Aorta (tissue), 5 donors: ENCODE measurements around the gene MT1A. TPM values are rescaled to one million over a fixed set of nuclear protein-coding genes. Genes with fewer than 3 reads are reported as not detected.
A peak's percentile ranks its signal among the peaks of the same experiment; 100 is the strongest.

ENCODE experiments used
- ATAC-seq: fragments of 200-7000 bp; cut with Tn5 transposase; one replicate; pipeline ENCODE4 v1.9.1; 2022; ENCODE audit warnings: moderate library complexity; ENCODE audit not compliant: low FRiP score
- DNase-seq, 2 donors: peaks; one replicate each; pipeline ENCODE4 v3.0.0-alpha.2; 2020
- H3K27ac ChIP-seq, 2 donors: one replicate each; pipeline ENCODE4 v1.5.1; 2013; ENCODE audit warnings: low read length in 2 of 2, mild to moderate bottlenecking in 2 of 2, moderate library complexity in 2 of 2, control low read depth in 1 of 2, inconsistent platforms in 1 of 2, low read depth in 1 of 2
- H3K27me3 ChIP-seq, 2 donors: one replicate each; pipeline ENCODE4 v1.6.1; 2013; ENCODE audit warnings: control low read depth in 1 of 2, low read length in 1 of 2, mild to moderate bottlenecking in 1 of 2, moderate library complexity in 1 of 2; ENCODE audit not compliant: insufficient read depth in 2 of 2, control insufficient read depth in 1 of 2
- H3K36me3 ChIP-seq, 2 donors: one replicate each; pipeline ENCODE4 v1.6.1; 2013; ENCODE audit warnings: control low read depth in 1 of 2, low read length in 1 of 2, mild to moderate bottlenecking in 1 of 2; ENCODE audit not compliant: insufficient read depth in 2 of 2, control insufficient read depth in 1 of 2
- H3K4me1 ChIP-seq, 2 donors: one replicate each; pipeline ENCODE4 v1.6.1; 2013; ENCODE audit warnings: low read length in 2 of 2, control low read depth in 1 of 2, mild to moderate bottlenecking in 1 of 2, moderate library complexity in 1 of 2; ENCODE audit not compliant: insufficient read depth in 2 of 2, control insufficient read depth in 1 of 2
- H3K4me3 ChIP-seq, 2 donors: one replicate each; pipeline ENCODE4 v1.5.1; 2013; ENCODE audit warnings: low read length in 2 of 2, control low read depth in 1 of 2, mild to moderate bottlenecking in 1 of 2
- H3K9me3 ChIP-seq: one replicate; pipeline ENCODE4 v1.6.1; 2013; ENCODE audit warnings: mild to moderate bottlenecking, low read length; ENCODE audit not compliant: control insufficient read depth
- WGBS, 2 donors: extraction: QIAGEN DNeasy Blood & Tissue Kit; methylation state at CpG; one replicate each; pipeline ENCODE4 v1.1.7; 2013; 5-methylcytosine and 5-hydroxymethylcytosine counted together
- intact Hi-C, 2 donors: fragments of 100-400 bp; cut with DNase I; formaldehyde crosslinking; loops; one replicate each; pipeline versions ENCODE4 v1.14.2 to v1.15.0; 2022
- polyA plus RNA-seq, 2 donors: library from polyadenylated mRNA; stranded (reverse); fragments of 200-250 nt; gene quantifications; one replicate each; pipeline ENCODE4 v1.2.3, GENCODE V29; 2013
- total RNA-seq, 2 donors: library from RNA; stranded (reverse); fragmentation: NEBNext Ultra II Directional; extraction: Animal tissue kit (Norgen Biotek cat#: 25700); gene quantifications; one replicate each; pipeline ENCODE4 v1.2.1, GENCODE V29; 2021
- donor health status: healthy with polysubstance abuse.
- donor health status: Bipolar disorder and iron deficiency.
- donor health status: DM: no; HTN: no; CAD: no.
- donor health status: DM: no; HTN: no; CAD: no.
- donor health status: DM: yes; HTN: yes; CAD: no.

Gene MT1A
- total and polyA plus RNA-seq, 4 donors, result 4.6 to 82.2 (median 11.6) TPM

DNA sequence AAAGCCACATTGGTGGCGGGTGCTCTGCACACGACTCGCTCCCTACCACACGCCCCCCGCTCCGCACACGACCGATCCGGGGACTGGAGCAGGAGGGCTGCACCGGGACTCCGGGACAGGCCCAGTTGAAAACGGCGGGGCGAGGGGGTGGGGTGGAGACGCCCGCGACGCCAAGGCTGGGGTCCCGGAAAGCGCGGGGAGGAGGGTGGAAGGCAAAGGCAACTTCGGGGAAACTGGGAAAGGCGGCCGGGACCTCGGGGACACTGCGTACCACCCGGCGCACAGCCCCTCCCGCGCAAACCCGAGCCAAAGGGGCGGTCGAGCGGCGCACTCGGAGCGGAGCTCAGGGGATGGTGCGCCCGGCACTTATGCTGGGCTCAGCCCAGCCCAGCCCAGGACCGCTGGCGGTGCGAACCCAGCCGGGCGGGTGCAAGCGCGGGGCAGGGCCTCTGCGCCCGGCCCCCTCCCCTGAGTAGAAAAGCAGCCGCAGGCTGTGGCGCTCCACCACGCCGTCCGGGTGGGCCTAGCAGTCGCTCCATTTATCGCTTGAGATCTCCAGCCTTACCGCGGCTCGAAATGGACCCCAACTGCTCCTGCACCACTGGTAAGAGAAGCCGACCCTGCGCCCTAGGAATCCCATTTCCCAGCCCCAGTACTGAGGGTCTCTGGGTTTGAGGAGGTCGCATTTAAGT lies 6.2 kb upstream of the MT1A start, which contains the start of gene MT1M:
MT1M (plus strand) TSS at position 504 of the 692 bp plus-strand sequence; CDS start at position 577, 73 bp downstream.
- no peaks in the 10 kb centered on the region for H3K27me3 ChIP-seq
- H3K9me3 ChIP-seq, result no peaks in the 10 kb centered on the region
- DNase-seq (peak; percentile 82 to 92), ATAC-seq (peak; percentile 94)
- peak within 1 kb of the TSS; percentile 37 to 49 for H3K4me3 ChIP-seq
- no peaks in the 10 kb centered on the region for H3K36me3 ChIP-seq
- peak within 1 kb of the TSS in 1 of 2 donors; percentile 87 for H3K27ac ChIP-seq
- no peaks in the 10 kb centered on the region for H3K4me1 ChIP-seq
- WGBS, 2 donors, result 1 to 2% methylated on average over 53 to 61 of the region's 61 CpGs
- intact Hi-C loops, result no loop called here

DNA sequence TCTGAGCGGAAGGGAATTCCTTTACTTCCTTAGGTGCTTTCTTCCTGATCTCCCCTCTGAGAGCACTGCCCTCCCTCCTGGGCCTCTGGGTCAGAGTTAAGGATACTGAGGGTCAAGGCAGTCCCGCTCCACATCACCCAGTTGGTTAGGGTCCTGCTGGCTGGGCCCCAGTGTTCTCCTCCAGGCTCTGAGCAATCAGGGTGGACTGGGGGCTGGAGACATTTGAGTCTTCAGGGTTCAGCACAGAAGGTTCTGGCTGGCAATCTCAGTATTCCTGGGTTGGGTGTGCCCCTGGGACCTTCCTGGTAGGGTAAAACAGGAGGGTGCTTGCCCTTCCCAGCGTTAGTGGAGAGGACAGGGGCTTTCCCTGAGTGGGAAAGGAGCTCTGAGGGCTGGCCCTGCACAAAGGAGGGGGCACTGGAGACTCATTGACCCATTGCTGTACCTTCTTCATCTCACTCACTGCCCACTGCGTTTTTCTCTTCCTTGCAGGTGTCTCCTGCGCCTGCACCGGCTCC lies 5.6 kb upstream of the MT1A start:
- H3K27me3 ChIP-seq, result no peaks in the 10 kb centered on the region
- 45 to 56% methylated on average over 6 of the region's 6 CpGs for WGBS, 2 donors
- H3K9me3 ChIP-seq, result no peaks in the 10 kb centered on the region
- H3K4me1 ChIP-seq, result no peaks in the 10 kb centered on the region
- DNase-seq (no peak), ATAC-seq (peak; percentile 2)
- H3K36me3 ChIP-seq, result no peaks in the 10 kb centered on the region
- intact Hi-C loops, result no loop called here
- H3K27ac ChIP-seq, result peak overlapping the region in 1 of 2 donors; percentile 77
- H3K4me3 ChIP-seq, result peak overlapping the region; percentile 37 to 49

DNA sequence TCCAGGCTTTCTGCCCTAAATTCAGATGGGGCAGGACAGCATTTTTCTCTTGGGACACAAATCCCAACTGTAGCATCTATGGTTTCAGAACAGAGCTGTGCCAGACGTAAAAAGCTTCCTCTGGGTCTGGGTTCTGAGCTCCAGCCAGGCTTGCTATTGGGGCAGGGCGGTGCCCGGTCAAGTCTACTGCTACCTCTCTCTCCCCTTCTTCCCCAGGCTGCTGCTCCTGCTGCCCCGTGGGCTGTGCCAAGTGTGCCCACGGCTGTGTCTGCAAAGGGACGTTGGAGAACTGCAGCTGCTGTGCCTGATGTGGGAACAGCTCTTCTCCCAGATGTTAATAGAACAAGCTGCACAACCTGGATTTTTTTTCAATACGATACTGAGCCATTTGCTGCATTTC lies 4.9 kb upstream of the MT1A start:
- Histone ChIP-seq H3K9me3 (no peaks in the 10 kb centered on the region), H3K4me3 (no peak overlapping the region), H3K36me3 (no peaks in the 10 kb centered on the region), H3K27ac (no peak overlapping the region), H3K27me3 (no peaks in the 10 kb centered on the region), H3K4me1 (no peaks in the 10 kb centered on the region)
- no peak for ATAC-seq
- intact Hi-C loops, result no loop called here
- WGBS, 2 donors, result 28 to 43% methylated on average over 7 of the region's 7 CpGs
- no peak for DNase-seq

DNA sequence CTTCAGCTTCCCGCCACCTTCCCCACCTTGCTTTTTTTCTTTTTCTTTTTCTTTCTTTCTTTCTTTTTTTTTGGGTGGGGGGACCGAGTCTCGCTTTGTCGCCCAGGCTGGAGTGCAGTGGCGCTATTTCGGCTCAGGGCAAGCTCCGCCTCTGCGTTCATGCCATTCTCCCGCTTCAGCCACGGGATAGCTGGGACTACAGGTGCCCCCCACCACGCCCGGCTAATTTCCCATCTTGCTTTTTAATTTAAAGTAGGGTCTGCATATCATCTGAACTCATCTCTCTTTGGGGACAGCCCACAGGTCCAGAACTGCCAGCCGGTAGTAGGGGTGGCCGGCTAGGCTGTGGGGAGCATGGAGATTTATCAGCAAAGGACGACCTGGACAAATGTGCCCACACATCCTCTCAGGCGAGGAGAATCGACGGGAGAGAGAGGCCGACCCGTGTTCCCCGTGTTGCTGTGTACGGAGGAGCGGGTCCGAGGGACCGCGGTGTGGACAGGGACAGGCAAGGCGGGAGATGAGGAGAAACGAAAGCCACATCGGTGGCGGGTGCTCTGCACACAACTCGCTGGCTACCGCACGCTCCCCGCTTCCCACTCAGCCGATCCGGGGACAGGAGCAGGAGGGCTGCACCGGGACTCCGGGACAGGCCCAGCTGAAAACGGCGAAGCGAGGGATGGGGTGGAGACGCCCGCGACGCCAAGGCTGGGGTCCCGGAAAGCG lies 3.6 kb upstream of the MT1A start:
- intact Hi-C loops, result no loop called here
- Histone ChIP-seq H3K27me3 (no peaks in the 10 kb centered on the region), H3K27ac (no peak overlapping the region), H3K4me3 (no peak overlapping the region), H3K4me1 (no peaks in the 10 kb centered on the region), H3K36me3 (no peaks in the 10 kb centered on the region), H3K9me3 (no peaks in the 10 kb centered on the region)
- DNase-seq, result no peak
- no peak for ATAC-seq
- 68 to 72% methylated on average over 47 of the region's 47 CpGs for WGBS, 2 donors

DNA sequence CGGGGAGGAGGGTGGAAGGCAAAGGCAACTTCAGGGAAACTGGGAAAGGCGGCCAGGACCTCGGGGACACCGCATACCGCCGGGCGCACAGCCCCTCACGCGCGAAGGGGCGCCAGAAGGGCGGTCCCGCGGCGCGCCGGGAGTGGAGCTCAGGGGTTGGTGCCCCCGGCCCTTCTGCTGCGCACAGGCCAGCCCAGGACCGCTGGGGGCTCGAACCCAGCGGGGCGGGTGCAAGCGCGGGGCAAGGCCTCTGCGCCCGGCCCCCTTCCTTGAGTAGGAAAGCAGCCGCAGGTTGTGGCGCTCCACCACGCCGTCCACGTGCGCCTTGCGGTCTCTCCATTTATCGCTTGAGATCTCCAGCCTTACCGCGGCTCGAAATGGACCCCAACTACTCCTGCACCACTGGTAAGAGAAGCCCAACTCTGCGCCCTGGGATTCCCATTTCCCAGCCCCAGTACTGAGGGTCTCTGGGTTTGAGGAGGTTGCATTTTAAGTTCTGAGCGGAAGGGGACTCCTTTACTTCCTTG lies 3.0 kb upstream of the MT1A start:
- Histone ChIP-seq H3K4me1 (no peaks in the 10 kb centered on the region), H3K36me3 (no peaks in the 10 kb centered on the region), H3K4me3 (no peak overlapping the region), H3K27ac (no peak overlapping the region), H3K27me3 (no peaks in the 10 kb centered on the region), H3K9me3 (no peaks in the 10 kb centered on the region)
- intact Hi-C loops, result no loop called here
- ATAC-seq (no peak), DNase-seq (no peak)
- WGBS, 2 donors, result 46 to 59% methylated on average over 31 to 40 of the region's 40 CpGs

DNA sequence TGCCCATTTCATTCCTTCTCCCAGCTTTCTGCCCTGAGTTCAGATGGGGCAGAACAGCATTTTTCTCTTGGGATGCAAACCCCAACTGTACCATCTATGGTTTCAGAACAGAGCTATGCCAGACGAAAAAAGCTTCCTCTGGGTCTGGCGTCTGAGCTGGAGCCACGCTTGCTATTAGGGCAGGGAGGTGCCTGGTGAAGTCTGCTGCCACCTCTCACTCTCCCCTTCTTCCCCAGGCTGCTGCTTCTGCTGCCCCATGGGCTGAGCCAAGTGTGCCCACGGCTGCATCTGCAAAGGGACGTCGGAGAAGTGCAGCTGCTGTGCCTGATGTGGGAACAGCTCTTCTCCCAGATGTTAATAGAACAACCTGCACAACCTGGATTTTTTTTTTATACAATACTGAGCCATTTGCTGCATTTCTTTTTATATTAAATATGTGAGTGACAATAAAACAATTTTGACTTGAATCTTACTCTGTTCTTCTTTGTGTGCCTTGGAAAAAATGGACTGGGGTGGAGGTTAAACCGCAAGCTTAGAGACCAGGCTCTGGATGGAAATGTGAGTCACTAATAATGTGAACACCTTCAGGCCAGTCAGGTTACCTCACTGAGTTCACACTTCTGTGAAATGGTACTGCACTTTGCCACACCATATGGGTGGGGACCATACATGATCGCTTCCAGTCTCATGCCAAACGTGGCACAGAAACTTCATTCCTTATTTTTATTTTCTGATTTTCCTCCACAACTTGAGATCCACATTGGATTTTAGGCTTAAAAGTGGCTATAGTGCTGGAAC lies 1.7 kb upstream of the MT1A start:
- intact Hi-C loops, result no loop called here
- no peaks in the 10 kb centered on the region for H3K4me1 ChIP-seq
- WGBS, 2 donors, result 85% methylated on average over 9 of the region's 9 CpGs
- H3K27me3 ChIP-seq, result no peaks in the 10 kb centered on the region
- H3K36me3 ChIP-seq, result no peaks in the 10 kb centered on the region
- H3K9me3 ChIP-seq, result no peaks in the 10 kb centered on the region
- no peak overlapping the region for H3K27ac ChIP-seq
- DNase-seq (no peak), ATAC-seq (no peak)
- no peak overlapping the region for H3K4me3 ChIP-seq

DNA sequence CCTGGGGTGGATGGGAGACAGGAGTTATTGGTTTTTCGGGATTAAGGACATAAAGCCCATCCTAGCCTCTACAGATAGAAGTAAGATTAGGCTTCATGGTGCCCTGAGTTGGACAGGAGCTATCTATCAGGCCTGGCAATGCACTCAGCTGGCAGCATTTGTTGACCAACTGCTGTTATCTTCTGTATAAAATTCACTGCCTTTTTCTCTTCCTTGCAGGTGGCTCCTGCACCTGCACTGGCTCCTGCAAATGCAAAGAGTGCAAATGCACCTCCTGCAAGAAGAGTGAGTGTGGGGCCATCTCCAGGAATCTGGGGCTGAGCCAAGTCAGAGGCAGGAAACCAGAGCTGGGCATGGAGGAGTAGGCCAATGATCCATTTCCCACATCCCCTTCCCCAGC lies 579 bp downstream of the MT1A start:
- Histone ChIP-seq H3K27me3 (no peaks in the 10 kb centered on the region), H3K4me1 (no peaks in the 10 kb centered on the region), H3K9me3 (no peaks in the 10 kb centered on the region), H3K4me3 (no peak overlapping the region), H3K36me3 (no peaks in the 10 kb centered on the region), H3K27ac (no peak overlapping the region)
- intact Hi-C loops, result no loop called here
- no peak for DNase-seq
- 60 to 64% methylated on average over 1 of the region's 1 CpG for WGBS, 2 donors
- ATAC-seq, result no peak

DNA sequence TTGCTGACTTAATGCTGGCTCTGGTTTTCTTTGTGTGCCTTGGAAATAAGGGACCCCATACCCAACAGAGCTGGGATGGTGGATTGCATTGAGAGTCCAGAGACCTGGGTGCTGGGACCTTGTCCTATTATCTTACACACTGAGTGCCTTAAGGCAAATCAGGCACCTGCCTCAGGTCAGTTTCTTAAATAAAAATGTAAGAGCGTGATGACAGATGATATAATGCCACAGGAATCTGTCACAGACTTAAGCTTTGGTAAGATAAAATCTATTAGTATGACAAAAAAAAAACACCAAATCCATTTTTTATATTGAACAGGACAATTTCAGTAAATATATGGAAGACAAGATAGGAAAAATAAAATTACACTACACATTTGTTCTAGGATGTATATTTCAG lies 1.6 kb downstream of the MT1A start:
- WGBS, 2 donors, result 82 to 90% methylated on average over 1 of the region's 1 CpG
- no peak for ATAC-seq
- H3K27me3 ChIP-seq, result no peaks in the 10 kb centered on the region
- no peaks in the 10 kb centered on the region for H3K4me1 ChIP-seq
- DNase-seq, result no peak
- H3K27ac ChIP-seq, result no peak overlapping the region
- no peaks in the 10 kb centered on the region for H3K36me3 ChIP-seq
- H3K9me3 ChIP-seq, result no peaks in the 10 kb centered on the region
- intact Hi-C loops, result loop anchor here in 1 of 2 donors (5.0 kb wide), 2 partner anchors 38 to 42 kb away; partner anchors contain the start of gene MT1X
- H3K4me3 ChIP-seq, result no peak overlapping the region
